Ectodermal cell (in vitro differentiated cells): ENCODE results near the gene KRTAP27-1. TPM values are rescaled to one million over a fixed set of nuclear protein-coding genes. Genes with fewer than 3 reads are reported as not detected.

Source experiments
- H3K27ac ChIP-seq: 2 replicates; pipeline ENCODE4 v1.7.0; 2013; ENCODE audit warnings: mild to moderate bottlenecking, low read depth, low read length; ENCODE audit not compliant: insufficient read depth, poor library complexity, severe bottlenecking
- H3K27me3 ChIP-seq: 2 replicates; pipeline ENCODE4 v1.7.0; 2013; ENCODE audit warnings: mild to moderate bottlenecking, low read length; ENCODE audit not compliant: insufficient read depth, control insufficient read depth, poor library complexity, severe bottlenecking
- H3K36me3 ChIP-seq: one replicate; pipeline ENCODE4 v1.7.0; 2013; ENCODE audit warnings: low read length; ENCODE audit not compliant: control insufficient read depth, insufficient read depth
- H3K4me1 ChIP-seq: one replicate; pipeline ENCODE4 v1.7.0; 2013; ENCODE audit warnings: low read length; ENCODE audit not compliant: control insufficient read depth, insufficient read depth
- H3K4me3 ChIP-seq: 2 replicates; pipeline ENCODE4 v1.7.0; 2013; ENCODE audit warnings: low read depth, low read length, control low read depth; ENCODE audit not compliant: insufficient read depth
- H3K9me3 ChIP-seq: 2 replicates; pipeline ENCODE4 v1.7.0; 2013; ENCODE audit warnings: mild to moderate bottlenecking, low read length, moderate library complexity; ENCODE audit not compliant: control insufficient read depth
- WGBS, 2 experiments: methylation state at CpG; one replicate each; pipeline ENCODE4 v1.1.7; 2013; ENCODE audit warnings: missing lambda C conversion rate in 2 of 2; 5-methylcytosine and 5-hydroxymethylcytosine counted together
- polyA plus RNA-seq, 4 experiments: library from polyadenylated mRNA; stranded (reverse); fragments of 50-300 nt; gene quantifications; one replicate each; pipeline ENCODE4 v1.2.3, GENCODE V29; 2013

Gene KRTAP27-1
- not detected for polyA plus RNA-seq (2013, experiment 1 of 4)
- polyA plus RNA-seq (2013, experiment 2 of 4) = not detected
- polyA plus RNA-seq (2013, experiment 3 of 4) = not detected
- not detected for polyA plus RNA-seq (2013, experiment 4 of 4)

GRCh38 chr21:30337276-30337744 is at the start of gene KRTAP27-1:
Gene KRTAP27-1, minus strand, starts transcription at chr21:30337694. Its CDS starts 26 bp downstream, at chr21:30337668.
- no peak within 1 kb of the TSS for H3K4me3 ChIP-seq
- no peaks in the 10 kb centered on the region for H3K27me3 ChIP-seq
- WGBS, 2 experiments = 80% methylated on average over 6 of the region's 6 CpGs
- H3K27ac ChIP-seq = no peak within 1 kb of the TSS
- H3K36me3 ChIP-seq = no peaks in the 10 kb centered on the region
- no peaks in the 10 kb centered on the region for H3K9me3 ChIP-seq
- H3K4me1 ChIP-seq = no peaks in the 10 kb centered on the region

- no peaks in the 10 kb centered on the region for H3K36me3 ChIP-seq
- no peaks in the 10 kb centered on the region for H3K27me3 ChIP-seq
- 85 to 86% methylated on average over 1 of the region's 1 CpG for WGBS, 2 experiments
- H3K4me1 ChIP-seq = no peaks in the 10 kb centered on the region
- no peak overlapping the region for H3K4me3 ChIP-seq
- H3K27ac ChIP-seq = no peak overlapping the region
- no peaks in the 10 kb centered on the region for H3K9me3 ChIP-seq
Observed at GRCh38 chr21:30382201-30382600, 44.7 kb upstream of the KRTAP27-1 start.

- H3K9me3 ChIP-seq = no peaks in the 10 kb centered on the region
- H3K27ac ChIP-seq = no peak within 1 kb of the TSS
- WGBS, 2 experiments = 95 to 97% methylated on average over 4 to 5 of the region's 5 CpGs
- no peaks in the 10 kb centered on the region for H3K36me3 ChIP-seq
- H3K4me1 ChIP-seq = no peaks in the 10 kb centered on the region
- no peaks in the 10 kb centered on the region for H3K27me3 ChIP-seq
- H3K4me3 ChIP-seq = no peak within 1 kb of the TSS
Observed at GRCh38 chr21:30372139-30372770, 34.8 kb upstream of the KRTAP27-1 start, which contains the start of gene KRTAP13-2. Gene KRTAP13-2, minus strand, starts transcription at chr21:30372271. Its CDS starts 58 bp downstream, at chr21:30372213.

GRCh38 chr21:30355906-30356305 is 18.4 kb upstream of the KRTAP27-1 start:
- H3K4me1 ChIP-seq = no peaks in the 10 kb centered on the region
- no peak overlapping the region for H3K4me3 ChIP-seq
- 91 to 92% methylated on average over 2 of the region's 3 CpGs for WGBS, 2 experiments
- H3K36me3 ChIP-seq = no peaks in the 10 kb centered on the region
- no peaks in the 10 kb centered on the region for H3K27me3 ChIP-seq
- no peaks in the 10 kb centered on the region for H3K9me3 ChIP-seq
- H3K27ac ChIP-seq = no peak overlapping the region

GRCh38 chr21:30354308-30355005 is 17.0 kb upstream of the KRTAP27-1 start:
- H3K27ac ChIP-seq = no peak overlapping the region
- no peaks in the 10 kb centered on the region for H3K36me3 ChIP-seq
- WGBS, 2 experiments = 92 to 100% methylated on average over 1 of the region's 1 CpG
- no peaks in the 10 kb centered on the region for H3K27me3 ChIP-seq
- H3K9me3 ChIP-seq = no peaks in the 10 kb centered on the region
- H3K4me1 ChIP-seq = no peaks in the 10 kb centered on the region
- H3K4me3 ChIP-seq = no peak overlapping the region

GRCh38 chr21:30351534-30351933 is 14.0 kb upstream of the KRTAP27-1 start:
- WGBS, 2 experiments = no CpG with 5 or more reads among the region's 1 CpG
- Histone ChIP-seq H3K4me1 (no peaks in the 10 kb centered on the region), H3K27ac (no peak overlapping the region), H3K9me3 (no peaks in the 10 kb centered on the region), H3K36me3 (no peaks in the 10 kb centered on the region), H3K27me3 (no peaks in the 10 kb centered on the region), H3K4me3 (no peak overlapping the region)

- no peak overlapping the region for H3K27ac ChIP-seq
- no peaks in the 10 kb centered on the region for H3K36me3 ChIP-seq
- 63 to 65% methylated on average over 3 of the region's 3 CpGs for WGBS, 2 experiments
- no peaks in the 10 kb centered on the region for H3K4me1 ChIP-seq
- no peaks in the 10 kb centered on the region for H3K9me3 ChIP-seq
- H3K4me3 ChIP-seq = no peak overlapping the region
- H3K27me3 ChIP-seq = no peaks in the 10 kb centered on the region
Observed at GRCh38 chr21:30349572-30349971, 12.1 kb upstream of the KRTAP27-1 start.

GRCh38 chr21:30348506-30348905 is 11.0 kb upstream of the KRTAP27-1 start, which contains the start of gene KRTAP23-1:
Gene KRTAP23-1, minus strand, starts transcription at chr21:30348606. Its CDS starts 0 bp downstream, at chr21:30348606.
- no peak within 1 kb of the TSS for H3K4me3 ChIP-seq
- no peak within 1 kb of the TSS for H3K27ac ChIP-seq
- no peaks in the 10 kb centered on the region for H3K4me1 ChIP-seq
- no peaks in the 10 kb centered on the region for H3K9me3 ChIP-seq
- 93 to 94% methylated on average over 4 of the region's 4 CpGs for WGBS, 2 experiments
- H3K27me3 ChIP-seq = no peaks in the 10 kb centered on the region
- no peaks in the 10 kb centered on the region for H3K36me3 ChIP-seq

- Histone ChIP-seq H3K36me3 (no peaks in the 10 kb centered on the region), H3K4me3 (no peak overlapping the region), H3K27ac (no peak overlapping the region), H3K9me3 (no peaks in the 10 kb centered on the region), H3K4me1 (no peaks in the 10 kb centered on the region), H3K27me3 (no peaks in the 10 kb centered on the region)
- 93 to 100% methylated on average over 1 to 2 of the region's 2 CpGs for WGBS, 2 experiments
Observed at GRCh38 chr21:30345014-30345413, 7.5 kb upstream of the KRTAP27-1 start.
